Gastroesophageal sphincter (tissue), 4 donors: Measurements from ENCODE around the gene KCNMA1. TPM values are rescaled to one million over a fixed set of nuclear protein-coding genes. Genes with fewer than 3 reads are reported as not detected.
A peak's percentile ranks its signal among the peaks of the same experiment; 100 is the strongest.

Experiments used
- ATAC-seq: fragments of 150-250 bp; one replicate; pipeline ENCODE4 v1.9.1; 2016; ENCODE audit warnings: mild to moderate bottlenecking, moderate library complexity
- H3K27ac ChIP-seq, 4 donors: fragments of 200-600 bp; sonication (generic) in 3 of 4; 1 replicate in 3 of 4; 2 replicates in 1 of 4; pipeline ENCODE4 v1.5.1; 2016 to 2019
- H3K27me3 ChIP-seq: fragments of 200-600 bp; sonication (generic); one replicate; pipeline ENCODE4 v1.5.1; 2019
- H3K36me3 ChIP-seq, 2 donors: fragments of 200-600 bp; sonication (generic); one replicate each; pipeline ENCODE4 v1.5.1; 2019; ENCODE audit warnings: control low read depth in 1 of 2
- H3K4me1 ChIP-seq, 3 donors: fragments of 200-600 bp; sonication (generic); 1 replicate in 2 of 3; 2 replicates in 1 of 3; pipeline ENCODE4 v1.5.1; 2016 to 2019; ENCODE audit warnings: control low read depth in 2 of 3
- H3K4me3 ChIP-seq, 2 donors: fragments of 200-600 bp; sonication (generic); one replicate each; pipeline ENCODE4 v1.5.1; 2019; ENCODE audit warnings: mild to moderate bottlenecking in 1 of 2, moderate library complexity in 1 of 2
- H3K9me3 ChIP-seq, 3 donors: fragments of 200-600 bp; sonication (generic); one replicate each; pipeline ENCODE4 v1.5.1; 2017 to 2019; ENCODE audit warnings: control low read depth in 2 of 3
- CTCF ChIP-seq, 4 experiments: fragments of 200-600 bp in 2 of 4; fragments of 450-650 bp in 2 of 4; sonication (generic) in 1 of 4; IDR thresholded peaks; one replicate each; pipeline ENCODE4 v1.5.1; 2017 to 2019; ENCODE audit warnings: antibody characterized with exemption in 4 of 4, mild to moderate bottlenecking in 2 of 4, moderate library complexity in 2 of 4
- EP300 ChIP-seq: sonication (generic); formaldehyde crosslinking; IDR thresholded peaks from one replicate; pipeline ENCODE4 v1.6.1; 2017; ENCODE audit warnings: antibody characterized with exemption, mild to moderate bottlenecking
- POLR2A ChIP-seq, 2 donors: fragments of 450-650 bp; IDR thresholded peaks; one replicate each; pipeline ENCODE4 v1.6.1; 2017; ENCODE audit warnings: antibody characterized with exemption in 2 of 2, mild to moderate bottlenecking in 2 of 2, moderate library complexity in 1 of 2
- POLR2AphosphoS5 ChIP-seq: sonication (generic); formaldehyde crosslinking; IDR thresholded peaks from one replicate; pipeline ENCODE4 v1.6.1; 2017; ENCODE audit warnings: antibody characterized with exemption
- WGBS, 2 donors: methylation state at CpG; one replicate each; pipeline ENCODE4 v1.1.5; 2018; ENCODE audit warnings: low coverage in 1 of 2; 5-methylcytosine and 5-hydroxymethylcytosine counted together
- total RNA-seq, 4 donors: library from RNA; depleted of rRNA; stranded (reverse); fragments of >200 nt; gene quantifications; one replicate each; pipeline ENCODE4 v1.1.0, GENCODE V29; 2016

The KCNMA1 gene
- total RNA-seq, 4 donors from 2014 or later = 168 to 389 (median 323) TPM

DNA sequence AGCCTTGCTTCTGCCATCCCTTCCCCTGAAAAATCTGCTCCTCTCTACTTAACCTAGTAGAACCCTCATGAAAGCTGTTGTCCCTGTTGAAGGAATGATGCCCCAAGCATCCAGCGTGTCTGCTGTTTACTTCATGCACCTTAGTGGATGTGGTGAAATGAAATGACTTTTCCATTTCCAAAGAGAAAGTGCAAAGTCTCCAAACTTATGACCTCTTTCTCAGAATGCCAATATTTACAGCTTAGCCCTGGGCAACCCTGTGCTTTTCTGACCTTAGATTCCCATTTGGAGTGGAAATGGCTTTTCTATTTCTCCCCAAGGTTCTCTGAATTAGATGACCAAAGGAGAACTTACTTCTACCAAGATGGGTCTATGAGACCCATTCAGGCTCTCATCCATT, 256.9 kb downstream of the KCNMA1 start:
- no peak for ATAC-seq

GRCh38 chr10:77380191-77380590, 257.4 kb downstream of the KCNMA1 start:
- no peak for TF ChIP-seq POLR2A (IDR thresholded peaks at IDR 0.05)
- TF ChIP-seq EP300 = no peak
- TF ChIP-seq POLR2AphosphoS5 = no peak
- no peak for TF ChIP-seq CTCF (IDR thresholded peaks at IDR 0.05)
- H3K27me3 ChIP-seq = no peaks in the 10 kb centered on the region
- peaks cover 3 to 51% (median 4%) of the 10 kb centered on the region in 3 donors for H3K4me1 ChIP-seq
- no peaks in the 10 kb centered on the region for H3K36me3 ChIP-seq
- H3K9me3 ChIP-seq = no peaks in the 10 kb centered on the region
- no peak overlapping the region for H3K4me3 ChIP-seq
- no peak for ATAC-seq
- no peak overlapping the region for H3K27ac ChIP-seq
- WGBS, 2 donors = 78% methylated on average over 3 of the region's 3 CpGs; no CpG with 5 or more reads in 1 of the 2 donors

More for the DNA sequence above, 256.9 kb downstream of the KCNMA1 start:
- Histone ChIP-seq H3K4me1 (peaks cover 1 to 51% (median 4%) of the 10 kb centered on the region in 3 donors), H3K36me3 (no peaks in the 10 kb centered on the region), H3K27me3 (no peaks in the 10 kb centered on the region), H3K4me3 (no peak overlapping the region), H3K9me3 (no peaks in the 10 kb centered on the region), H3K27ac (no peak overlapping the region)
- WGBS, 2 donors = 50 to 100% methylated on average over 1 of the region's 1 CpG
- TF ChIP-seq POLR2A (IDR thresholded peaks at IDR 0.05) (no peak), POLR2AphosphoS5 (no peak), EP300 (no peak), CTCF (IDR thresholded peaks at IDR 0.05) (no peak)

- Histone ChIP-seq H3K27ac (peak overlapping the region in 3 of 4 donors; percentile 71 to 84 (median 83)), H3K4me1 (peaks cover 3 to 60% (median 8%) of the 10 kb centered on the region in 3 donors), H3K27me3 (no peaks in the 10 kb centered on the region), H3K9me3 (no peaks in the 10 kb centered on the region), H3K36me3 (no peaks in the 10 kb centered on the region), H3K4me3 (no peak overlapping the region)
- no peak for ATAC-seq
- 95 to 96% methylated on average over 4 of the region's 4 CpGs for WGBS, 2 donors
- no peak for TF ChIP-seq POLR2A (IDR thresholded peaks at IDR 0.05)
- TF ChIP-seq CTCF (IDR thresholded peaks at IDR 0.05) = no peak
- TF ChIP-seq POLR2AphosphoS5 = no peak
- TF ChIP-seq EP300 = no peak
Observed at GRCh38 chr10:77378366-77379349, 258.9 kb downstream of the KCNMA1 start.

- WGBS, 2 donors = 49 to 63% methylated on average over 3 to 6 of the region's 6 CpGs
- H3K27ac ChIP-seq = peak overlapping the region; percentile 44 to 84 (median 77)
- TF ChIP-seq POLR2AphosphoS5 (no peak), CTCF (IDR thresholded peaks at IDR 0.05) (peak in 1 of 4 experiments; percentile 26), POLR2A (IDR thresholded peaks at IDR 0.05) (no peak), EP300 (no peak)
- no peaks in the 10 kb centered on the region for H3K27me3 ChIP-seq
- no peak overlapping the region for H3K4me3 ChIP-seq
- no peaks in the 10 kb centered on the region for H3K36me3 ChIP-seq
- no peak for ATAC-seq
- H3K9me3 ChIP-seq = no peaks in the 10 kb centered on the region
- H3K4me1 ChIP-seq = peaks cover 3 to 68% (median 8%) of the 10 kb centered on the region in 3 donors
Observed at GRCh38 chr10:77377678-77378352, 259.8 kb downstream of the KCNMA1 start.
